Measurements from ENCODE around the gene IL32. TPM values are rescaled to one million over a fixed set of nuclear protein-coding genes. Genes with fewer than 3 reads are reported as not detected.
"Not testable (repeated sequence)": the region's sequence is repeated elsewhere in the genome, so short reads cannot be mapped to it uniquely, and the experiment has no call there.

IL32 gene
- total and polyA plus RNA-seq, 7 donors: 90.5 to 749 (median 192) TPM

- intact Hi-C loops (cut with DNase I): no loop called here
- Histone ChIP-seq H3K9me3 (no peaks in the 10 kb centered on the region), H3K36me3 (ENCODE audit: insufficient read depth in 1 of 2, low read depth in 1 of 2) (no peaks in the 10 kb centered on the region), H3K4me3 (no peak overlapping the region), H3K4me1 (no peaks in the 10 kb centered on the region), H3K27me3 (ENCODE audit: insufficient read depth in 3 of 3, low read length in 2 of 3) (no peaks in the 10 kb centered on the region), H3K27ac (no peak overlapping the region)
- 82 to 88% (median 85%) methylated on average over 17 of the region's 17 CpGs for WGBS, 3 donors
- DNase-seq (peak in 1 of 2 donors; percentile 31), ATAC-seq (no peak)
- TF ChIP-seq, protein P1, sequence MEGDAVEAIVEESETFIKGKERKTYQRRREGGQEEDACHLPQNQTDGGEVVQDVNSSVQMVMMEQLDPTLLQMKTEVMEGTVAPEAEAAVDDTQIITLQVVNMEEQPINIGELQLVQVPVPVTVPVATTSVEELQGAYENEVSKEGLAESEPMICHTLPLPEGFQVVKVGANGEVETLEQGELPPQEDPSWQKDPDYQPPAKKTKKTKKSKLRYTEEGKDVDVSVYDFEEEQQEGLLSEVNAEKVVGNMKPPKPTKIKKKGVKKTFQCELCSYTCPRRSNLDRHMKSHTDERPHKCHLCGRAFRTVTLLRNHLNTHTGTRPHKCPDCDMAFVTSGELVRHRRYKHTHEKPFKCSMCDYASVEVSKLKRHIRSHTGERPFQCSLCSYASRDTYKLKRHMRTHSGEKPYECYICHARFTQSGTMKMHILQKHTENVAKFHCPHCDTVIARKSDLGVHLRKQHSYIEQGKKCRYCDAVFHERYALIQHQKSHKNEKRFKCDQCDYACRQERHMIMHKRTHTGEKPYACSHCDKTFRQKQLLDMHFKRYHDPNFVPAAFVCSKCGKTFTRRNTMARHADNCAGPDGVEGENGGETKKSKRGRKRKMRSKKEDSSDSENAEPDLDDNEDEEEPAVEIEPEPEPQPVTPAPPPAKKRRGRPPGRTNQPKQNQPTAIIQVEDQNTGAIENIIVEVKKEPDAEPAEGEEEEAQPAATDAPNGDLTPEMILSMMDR (IDR thresholded peaks at IDR 0.05): no peak
These were observed 14.6 kb downstream of the IL32 start for GRCh38 chr16:3080024-3080423.

GRCh38 chr16:3081957-3082356, 16.5 kb downstream of the IL32 start:
- WGBS, 3 donors: 90 to 94% (median 92%) methylated on average over 11 to 13 of the region's 13 CpGs
- intact Hi-C loops (cut with DNase I): not testable (repeated sequence)

DNA sequence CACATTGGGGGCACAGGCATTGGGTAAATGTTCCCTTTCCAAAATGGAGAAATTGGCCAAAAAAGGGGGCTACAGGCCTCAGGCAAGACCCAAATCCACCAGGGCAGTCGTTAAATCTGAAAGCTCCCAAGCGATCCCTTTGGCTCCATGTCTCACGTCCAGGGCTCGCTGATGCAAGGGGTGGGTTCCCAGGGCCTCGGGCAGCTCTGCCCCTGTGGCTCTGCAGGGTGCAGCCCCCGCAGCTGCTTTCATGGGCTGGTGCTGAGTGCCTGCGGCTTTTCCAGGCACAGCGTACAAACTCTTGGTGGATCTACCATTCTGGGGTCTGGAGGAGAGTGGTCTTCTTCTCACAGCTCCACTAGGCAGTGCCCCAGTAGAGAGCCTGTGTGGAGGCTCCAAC, 18.0 kb downstream of the IL32 start:
- H3K27me3 ChIP-seq (ENCODE audit: insufficient read depth in 3 of 3, low read length in 2 of 3); intact Hi-C loops (cut with DNase I); H3K4me1 ChIP-seq; H3K4me3 ChIP-seq; H3K36me3 ChIP-seq (ENCODE audit: insufficient read depth in 1 of 2, low read depth in 1 of 2); H3K9me3 ChIP-seq; ATAC-seq; H3K27ac ChIP-seq: not testable (repeated sequence)
- DNase-seq: peak in 1 of 2 donors; percentile 19
- 93 to 96% (median 93%) methylated on average over 8 of the region's 8 CpGs for WGBS, 3 donors

More at GRCh38 chr16:3081957-3082356, 16.5 kb downstream of the IL32 start:
- not testable (repeated sequence) for H3K4me1 ChIP-seq; H3K36me3 ChIP-seq (ENCODE audit: insufficient read depth in 1 of 2, low read depth in 1 of 2); H3K27ac ChIP-seq; H3K9me3 ChIP-seq; H3K27me3 ChIP-seq (ENCODE audit: insufficient read depth in 3 of 3, low read length in 2 of 3); ATAC-seq; H3K4me3 ChIP-seq
- peak in 1 of 2 donors; percentile 31 for DNase-seq

- Histone ChIP-seq H3K9me3 (no peaks in the 10 kb centered on the region), H3K4me3 (no peak overlapping the region), H3K27me3 (ENCODE audit: insufficient read depth in 3 of 3, low read length in 2 of 3) (no peaks in the 10 kb centered on the region), H3K27ac (no peak overlapping the region), H3K4me1 (peaks cover 9% of the 10 kb centered on the region), H3K36me3 (ENCODE audit: insufficient read depth in 1 of 2, low read depth in 1 of 2) (no peaks in the 10 kb centered on the region)
- 87 to 100% (median 93%) methylated on average over 1 of the region's 1 CpG for WGBS, 3 donors
- no peak for ATAC-seq
- TF ChIP-seq, protein P1 (IDR thresholded peaks at IDR 0.05): no peak
- intact Hi-C loops (cut with DNase I): no loop called here
- no peak for DNase-seq
These were observed 19.1 kb downstream of the IL32 start for GRCh38 chr16:3084491-3084890.

DNA sequence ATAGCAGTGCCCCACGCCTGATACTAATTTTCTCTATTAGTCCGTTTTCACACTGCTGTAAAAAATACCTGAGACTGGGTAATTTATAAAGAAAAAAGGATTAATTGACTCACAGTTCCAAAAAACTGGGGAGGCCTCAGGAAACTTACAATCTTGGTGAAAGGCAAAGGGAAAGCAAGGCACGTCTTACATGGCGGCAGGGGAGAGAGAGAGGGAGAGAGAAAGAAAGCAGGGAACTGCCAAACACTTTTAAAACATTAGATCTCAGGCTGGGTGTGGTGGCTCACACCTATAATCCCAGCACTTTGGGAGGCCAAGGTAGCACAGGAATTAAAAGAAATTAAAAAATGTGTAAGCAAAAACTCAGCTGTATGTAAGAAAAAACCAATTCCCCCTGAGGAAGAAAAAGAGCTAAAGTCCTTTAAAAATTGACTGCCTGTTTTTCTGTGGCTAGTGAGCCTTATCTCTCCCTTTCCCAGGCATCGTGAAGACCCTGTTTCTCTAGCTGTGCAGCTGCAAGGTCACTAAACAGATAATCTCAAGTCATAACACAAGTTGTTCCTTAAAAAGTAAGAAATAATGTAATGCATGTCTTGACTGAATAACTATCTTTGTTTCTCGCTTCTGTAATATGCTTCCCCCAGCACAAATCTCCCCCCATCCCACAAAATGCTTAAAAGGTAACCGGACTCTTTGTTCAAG, 19.7 kb downstream of the IL32 start:
- peak in 1 of 2 donors; percentile 10 for DNase-seq
- TF ChIP-seq, protein P1 (IDR thresholded peaks at IDR 0.05): no peak
- Histone ChIP-seq H3K9me3 (no peaks in the 10 kb centered on the region), H3K4me3 (no peak overlapping the region), H3K27me3 (ENCODE audit: insufficient read depth in 3 of 3, low read length in 2 of 3) (no peaks in the 10 kb centered on the region), H3K36me3 (ENCODE audit: insufficient read depth in 1 of 2, low read depth in 1 of 2) (no peaks in the 10 kb centered on the region), H3K27ac (no peak overlapping the region), H3K4me1 (peaks cover 9% of the 10 kb centered on the region)
- no peak for ATAC-seq
- intact Hi-C loops (cut with DNase I): no loop called here
- WGBS, 3 donors: 84 to 88% (median 86%) methylated on average over 7 of the region's 7 CpGs

Data from psoas muscle (tissue), 8 donors.